MCF 10A (cell line): ENCODE results near the gene IGIP. TPM values are rescaled to one million over a fixed set of nuclear protein-coding genes. Genes with fewer than 3 reads are reported as not detected.
A peak's percentile ranks its signal among the peaks of the same experiment; 100 is the strongest.

Experiments used
- BruUV-seq: library from RNA; stranded (reverse); fragments of 400-500 nt; replicated peaks from 2 replicates; lab custom pipeline; 2021; lab: Mats Ljungman, UMichigan
- CTCF ChIA-PET: fragments of 300-600 bp; sonication (Branson Sonifier 250); formaldehyde crosslinking; extraction: SDS; loops from one replicate; lab custom pipeline; 2021; ENCODE audit warnings: antibody characterized with exemption, inconsistent platforms; lab: Yijun Ruan, JAX
- POLR2A ChIA-PET: fragments of 300-600, 350-650 bp; sonication (Branson Sonifier 250); formaldehyde crosslinking; extraction: SDS; loops from one replicate; lab custom pipeline; 2020; ENCODE audit warnings: antibody characterized with exemption, inconsistent platforms; lab: Yijun Ruan, JAX
- DNase-seq: peaks from one replicate; pipeline ENCODE4 v3.0.0-alpha.2; 2018; ENCODE audit not compliant: unreplicated experiment
- H3K27ac Mint-ChIP-seq: one replicate; pipeline ENCODE4 v1.8.0; 2022; ENCODE audit warnings: mild to moderate bottlenecking, low read depth, mixed read lengths; ENCODE audit not compliant: unreplicated experiment
- H3K27me3 Mint-ChIP-seq: one replicate; pipeline ENCODE4 v1.8.0; 2022; ENCODE audit warnings: mixed read lengths; ENCODE audit not compliant: insufficient read depth, unreplicated experiment
- H3K36me3 Mint-ChIP-seq: one replicate; pipeline ENCODE4 v1.8.0; 2022; ENCODE audit warnings: mild to moderate bottlenecking, moderate library complexity, mixed read lengths; ENCODE audit not compliant: insufficient read depth, unreplicated experiment
- H3K4me1 Mint-ChIP-seq: one replicate; pipeline ENCODE4 v1.8.0; 2022; ENCODE audit warnings: mixed read lengths; ENCODE audit not compliant: insufficient read depth, unreplicated experiment
- H3K4me3 Mint-ChIP-seq: one replicate; pipeline ENCODE4 v1.8.0; 2022; ENCODE audit warnings: mild to moderate bottlenecking, moderate library complexity, mixed read lengths; ENCODE audit not compliant: unreplicated experiment
- H3K9me3 Mint-ChIP-seq: one replicate; pipeline ENCODE4 v1.8.0; 2022; ENCODE audit warnings: mixed read lengths; ENCODE audit not compliant: unreplicated experiment
- intact Hi-C: fragments of 100-400 bp; cut with micrococcal nuclease; formaldehyde crosslinking; loops from 2 replicates; pipeline ENCODE4 v1.14.1; 2022
- total RNA-seq: library from RNA; stranded (reverse); gene quantifications from 2 replicates; pipeline ENCODE4 v1.2.3, GENCODE V29; 2022
- TF ChIP-seq, protein P1 (sequence below): fragments of 200-600 bp; IDR thresholded peaks from one replicate; pipeline ENCODE4 v1.8.0; 2022; ENCODE audit warnings: antibody characterized with exemption, mild to moderate bottlenecking; ENCODE audit not compliant: unreplicated experiment

Gene IGIP
- total RNA-seq, 1 experiment from 2014 or later = 7.5 TPM

DNA sequence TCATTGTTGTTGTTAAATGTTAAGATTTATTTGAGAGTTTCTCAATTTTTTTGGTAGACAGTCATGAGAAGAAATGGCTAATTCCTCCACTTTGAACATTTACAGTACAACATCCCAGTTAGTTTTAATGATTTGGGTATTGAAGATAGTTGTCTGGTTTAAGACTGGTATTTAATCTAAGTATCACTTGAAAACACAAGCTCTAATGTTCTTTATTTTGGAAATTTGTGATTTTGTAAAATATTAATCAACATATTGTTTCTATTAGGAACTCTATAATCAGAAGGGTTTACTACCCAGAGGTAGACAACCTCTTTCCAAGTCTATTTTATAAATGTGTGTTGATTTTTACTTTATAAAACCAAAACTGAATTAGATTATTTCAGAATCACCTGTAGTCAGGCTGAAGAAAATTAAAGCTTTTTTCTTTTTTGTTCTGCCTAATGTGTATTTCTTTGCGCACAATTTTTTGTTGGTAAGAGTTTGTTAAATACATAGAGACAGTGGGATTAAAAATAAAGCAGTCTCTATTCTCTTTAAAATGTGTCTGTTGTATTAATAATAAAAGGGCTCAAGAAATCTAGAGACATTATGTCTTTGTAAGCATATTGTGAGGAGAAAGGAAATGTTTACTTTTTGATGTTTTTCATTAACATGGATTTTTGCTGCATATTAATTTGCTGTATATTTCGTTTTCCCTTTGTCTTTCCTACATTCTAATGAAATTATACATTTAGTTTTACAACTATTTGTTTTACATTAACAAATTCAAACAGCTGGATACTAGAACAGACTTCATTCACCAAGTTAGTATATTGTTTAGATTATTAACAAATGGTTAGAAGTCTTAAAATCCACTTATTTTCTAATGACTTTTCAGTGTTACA lies 15.7 kb upstream of the IGIP start:
- Mint-ChIP-seq H3K9me3 (no peaks in the 10 kb centered on the region), H3K36me3 (peaks cover 16% of the 10 kb centered on the region), H3K4me3 (peak overlapping the region; percentile 97), H3K4me1 (peaks cover 54% of the 10 kb centered on the region), H3K27ac (no peak overlapping the region), H3K27me3 (no peaks in the 10 kb centered on the region)
- intact Hi-C loops = no loop called here
- TF ChIP-seq, protein P1, sequence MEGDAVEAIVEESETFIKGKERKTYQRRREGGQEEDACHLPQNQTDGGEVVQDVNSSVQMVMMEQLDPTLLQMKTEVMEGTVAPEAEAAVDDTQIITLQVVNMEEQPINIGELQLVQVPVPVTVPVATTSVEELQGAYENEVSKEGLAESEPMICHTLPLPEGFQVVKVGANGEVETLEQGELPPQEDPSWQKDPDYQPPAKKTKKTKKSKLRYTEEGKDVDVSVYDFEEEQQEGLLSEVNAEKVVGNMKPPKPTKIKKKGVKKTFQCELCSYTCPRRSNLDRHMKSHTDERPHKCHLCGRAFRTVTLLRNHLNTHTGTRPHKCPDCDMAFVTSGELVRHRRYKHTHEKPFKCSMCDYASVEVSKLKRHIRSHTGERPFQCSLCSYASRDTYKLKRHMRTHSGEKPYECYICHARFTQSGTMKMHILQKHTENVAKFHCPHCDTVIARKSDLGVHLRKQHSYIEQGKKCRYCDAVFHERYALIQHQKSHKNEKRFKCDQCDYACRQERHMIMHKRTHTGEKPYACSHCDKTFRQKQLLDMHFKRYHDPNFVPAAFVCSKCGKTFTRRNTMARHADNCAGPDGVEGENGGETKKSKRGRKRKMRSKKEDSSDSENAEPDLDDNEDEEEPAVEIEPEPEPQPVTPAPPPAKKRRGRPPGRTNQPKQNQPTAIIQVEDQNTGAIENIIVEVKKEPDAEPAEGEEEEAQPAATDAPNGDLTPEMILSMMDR = no peak
- ChIA-PET POLR2A (interaction anchor here (0.6 to 6.3 kb wide), 19 partner anchors 9 to 816 kb away, joined by 3 to 147 read pairs (median 4); partner anchors contain the start of genes ANKHD1, CYSTM1, NDUFA2 and PFDN1), CTCF (interaction anchor here (0.5 to 2.9 kb wide), 6 partner anchors 33 to 848 kb away, joined by 3 to 17 read pairs (median 3); no protein-coding TSS in a partner anchor)
- no peak for DNase-seq
- BruUV-seq = no TSS peak

DNA sequence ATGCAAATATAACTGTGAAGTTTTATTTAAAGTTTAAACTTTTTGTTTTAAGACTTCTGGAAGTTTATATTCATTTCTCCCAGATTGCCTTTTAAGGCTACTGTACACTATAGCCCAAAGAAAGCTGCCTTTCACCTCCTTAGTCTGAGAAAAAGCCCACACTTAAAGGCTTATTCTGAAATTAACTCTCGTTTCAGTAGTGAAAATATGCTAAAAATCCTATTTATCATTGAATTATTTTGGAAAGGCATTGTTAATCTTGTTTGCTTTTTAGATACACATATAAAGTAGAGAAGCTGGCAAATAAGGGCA lies 15.1 kb upstream of the IGIP start:
- H3K9me3 Mint-ChIP-seq = no peaks in the 10 kb centered on the region
- no peak overlapping the region for H3K27ac Mint-ChIP-seq
- no peaks in the 10 kb centered on the region for H3K27me3 Mint-ChIP-seq
- TF ChIP-seq, protein P1 = no peak
- H3K4me1 Mint-ChIP-seq = peaks cover 56% of the 10 kb centered on the region
- intact Hi-C loops = no loop called here
- no peak for DNase-seq
- CTCF ChIA-PET = interaction anchor here (0.6 kb wide), 1 partner anchor 849 kb away, joined by 3 read pairs; no protein-coding TSS in a partner anchor
- no TSS peak for BruUV-seq
- H3K36me3 Mint-ChIP-seq = peaks cover 17% of the 10 kb centered on the region
- POLR2A ChIA-PET = interaction anchor here (0.6 to 6.3 kb wide), 9 partner anchors 9 to 548 kb away, joined by 3 to 147 read pairs (median 5); partner anchors contain the start of genes CYSTM1 and PURA
- no peak overlapping the region for H3K4me3 Mint-ChIP-seq

DNA sequence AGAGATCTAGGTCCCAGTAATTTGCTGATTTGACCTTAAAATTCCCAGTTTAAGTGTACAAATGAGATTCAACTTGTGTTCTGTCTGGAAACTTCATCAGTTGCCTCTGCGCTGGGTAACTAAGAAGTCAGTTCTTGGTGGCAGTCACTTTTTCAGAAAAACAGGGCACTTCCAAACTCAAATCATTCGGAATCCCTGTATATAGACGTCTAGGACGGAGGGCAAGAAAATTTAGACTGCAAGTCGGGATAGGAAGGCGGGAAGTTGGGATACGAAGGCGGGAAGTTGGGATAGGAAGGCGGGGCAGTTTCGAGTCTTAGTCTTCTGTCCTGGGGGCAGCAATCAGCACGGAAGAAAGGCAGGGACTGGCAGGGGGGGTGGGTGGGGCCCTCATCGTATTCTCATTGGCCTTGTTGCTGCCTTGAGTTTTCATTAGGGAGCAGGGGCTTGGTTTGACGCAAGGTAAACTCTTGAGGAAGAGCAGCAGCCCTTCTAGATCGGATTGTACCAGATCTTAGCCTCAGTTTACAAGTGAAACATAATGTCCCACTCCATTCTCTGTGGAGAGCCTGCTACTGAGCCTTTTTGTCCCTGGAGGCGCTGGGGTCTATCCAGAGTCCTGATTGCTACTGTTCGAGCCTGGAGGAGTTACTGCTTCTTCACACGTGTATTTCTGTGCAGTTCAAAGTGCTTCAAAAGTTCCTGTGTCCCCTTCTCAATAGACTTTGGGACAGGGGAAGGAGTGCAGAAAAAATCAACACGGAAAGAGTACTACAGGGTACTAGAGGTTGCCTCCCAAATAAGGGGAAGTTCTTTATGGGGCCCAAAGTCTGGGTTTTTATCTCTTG lies 14.5 kb upstream of the IGIP start:
- no peaks in the 10 kb centered on the region for H3K27me3 Mint-ChIP-seq
- TF ChIP-seq, protein P1 = no peak

More for the DNA sequence above, 14.5 kb upstream of the IGIP start:
- ChIA-PET CTCF (interaction anchor here (0.7 to 1.6 kb wide), 4 partner anchors 30 to 403 kb away, joined by 3 to 5 read pairs (median 4); no protein-coding TSS in a partner anchor), POLR2A (interaction anchor here (0.6 to 4.4 kb wide), 4 partner anchors 12 to 71 kb away, joined by 3 to 53 read pairs (median 4); no protein-coding TSS in a partner anchor)
- intact Hi-C loops = no loop called here
- BruUV-seq = no TSS peak
- H3K9me3 Mint-ChIP-seq = no peaks in the 10 kb centered on the region
- H3K36me3 Mint-ChIP-seq = peaks cover 20% of the 10 kb centered on the region
- no peak overlapping the region for H3K27ac Mint-ChIP-seq
- H3K4me1 Mint-ChIP-seq = peaks cover 57% of the 10 kb centered on the region
- no peak overlapping the region for H3K4me3 Mint-ChIP-seq
- DNase-seq = no peak
